Testis (tissue), 3 donors: Measurements from ENCODE around the gene RRP1. TPM values are rescaled to one million over a fixed set of nuclear protein-coding genes. Genes with fewer than 3 reads are reported as not detected.

Source experiments
- DNase-seq: peaks from one replicate; pipeline ENCODE4 v3.0.0-alpha.2; 2019
- H3K27ac ChIP-seq, 2 donors: fragments of 200-600 bp; sonication (generic); one replicate each; pipeline ENCODE4 v1.5.1; 2019
- H3K27me3 ChIP-seq: fragments of 200-600 bp; sonication (generic); one replicate; pipeline ENCODE4 v1.5.1; 2019
- H3K36me3 ChIP-seq: fragments of 200-600 bp; sonication (generic); one replicate; pipeline ENCODE4 v1.5.1; 2017; ENCODE audit warnings: low read depth; ENCODE audit errors: missing control alignments
- H3K4me1 ChIP-seq: fragments of 200-600 bp; sonication (generic); one replicate; pipeline ENCODE4 v1.5.1; 2019
- H3K4me3 ChIP-seq, 2 donors: fragments of 200-600 bp; sonication (generic); one replicate each; pipeline ENCODE4 v1.5.1; 2017 to 2019
- H3K9me3 ChIP-seq: fragments of 200-600 bp; sonication (generic); one replicate; pipeline ENCODE4 v1.5.1; 2017
- CTCF ChIP-seq, 3 experiments: fragments of 450-650 bp in 2 of 3; fragments of 200-600 bp in 1 of 3; sonication (generic) in 1 of 3; IDR thresholded peaks; one replicate each; pipeline ENCODE4 v1.5.1; 2016 to 2019; ENCODE audit warnings: antibody characterized with exemption in 3 of 3, mild to moderate bottlenecking in 2 of 3, moderate library complexity in 1 of 3
- POLR2A ChIP-seq: fragments of 450-650 bp; IDR thresholded peaks from one replicate; pipeline ENCODE4 v1.6.1; 2017; ENCODE audit warnings: antibody characterized with exemption, mild to moderate bottlenecking, moderate library complexity
- WGBS, 2 donors: methylation state at CpG; one replicate each; pipeline ENCODE4 v1.1.5; 2018; 5-methylcytosine and 5-hydroxymethylcytosine counted together
- intact Hi-C: fragments of 100-400 bp; cut with DNase I; formaldehyde crosslinking; loops from one replicate; pipeline ENCODE4 v1.15.1; 2023; ENCODE audit warnings: low total_unique reads
- polyA plus RNA-seq: library from polyadenylated mRNA; stranded (reverse); fragments of 350-450 nt; fragmentation: Illumina TruSeq; extraction: RNeasy Lipid Tissue Mini Kit (QIAGEN cat#74804); gene quantifications from one replicate; pipeline ENCODE4 v1.2.3, GENCODE V29; 2014; ENCODE audit warnings: low read depth, low replicate concordance; ENCODE audit not compliant: insufficient read depth
- total RNA-seq, 2 donors: library from RNA; depleted of rRNA; stranded (reverse); fragments of >200 nt; gene quantifications; one replicate each; pipeline ENCODE4 v1.2.3, GENCODE V29; 2016

Gene RRP1
- total and polyA plus RNA-seq, 3 donors from 2014 or later, result 21.1 to 40.2 (median 33.6) TPM

GRCh38 chr21:43813656-43813980 lies 24.2 kb downstream of the RRP1 start:
- TF ChIP-seq CTCF (IDR thresholded peaks at IDR 0.05) (no peak), POLR2A (no peak)
- 81 to 97% methylated on average over 5 of the region's 5 CpGs for WGBS, 2 donors
- Histone ChIP-seq H3K4me3 (no peak overlapping the region), H3K36me3 (no peaks in the 10 kb centered on the region), H3K4me1 (peaks cover 6% of the 10 kb centered on the region), H3K27ac (no peak overlapping the region), H3K9me3 (no peaks in the 10 kb centered on the region), H3K27me3 (no peaks in the 10 kb centered on the region)
- intact Hi-C loops, result no loop called here
- no peak for DNase-seq

GRCh38 chr21:43814215-43815106 lies 25.1 kb downstream of the RRP1 start:
- intact Hi-C loops, result no loop called here
- TF ChIP-seq CTCF (IDR thresholded peaks at IDR 0.05), result no peak
- TF ChIP-seq POLR2A, result no peak
- DNase-seq, result no peak
- Histone ChIP-seq H3K27ac (no peak overlapping the region), H3K36me3 (no peaks in the 10 kb centered on the region), H3K4me3 (no peak overlapping the region), H3K4me1 (peaks cover 6% of the 10 kb centered on the region), H3K27me3 (no peaks in the 10 kb centered on the region), H3K9me3 (no peaks in the 10 kb centered on the region)
- 75% methylated on average over 27 to 28 of the region's 28 CpGs for WGBS, 2 donors

- H3K4me1 ChIP-seq, result peaks cover 6% of the 10 kb centered on the region
- intact Hi-C loops, result no loop called here
- no peaks in the 10 kb centered on the region for H3K36me3 ChIP-seq
- no peak overlapping the region for H3K4me3 ChIP-seq
- H3K9me3 ChIP-seq, result no peaks in the 10 kb centered on the region
- TF ChIP-seq CTCF (IDR thresholded peaks at IDR 0.05) (no peak), POLR2A (no peak)
- DNase-seq, result no peak
- WGBS, 2 donors, result 25 to 35% methylated on average over 8 to 12 of the region's 27 CpGs
- H3K27ac ChIP-seq, result no peak overlapping the region
- H3K27me3 ChIP-seq, result no peaks in the 10 kb centered on the region
These were observed 25.8 kb downstream of the RRP1 start for GRCh38 chr21:43815107-43815613.

GRCh38 chr21:43815991-43816390 lies 26.6 kb downstream of the RRP1 start:
- no peaks in the 10 kb centered on the region for H3K9me3 ChIP-seq
- no peaks in the 10 kb centered on the region for H3K36me3 ChIP-seq
- H3K4me1 ChIP-seq, result peaks cover under 1% of the 10 kb centered on the region
- no peak overlapping the region for H3K4me3 ChIP-seq
- intact Hi-C loops, result no loop called here
- H3K27me3 ChIP-seq, result no peaks in the 10 kb centered on the region
- 80 to 96% methylated on average over 13 to 15 of the region's 15 CpGs for WGBS, 2 donors
- H3K27ac ChIP-seq, result no peak overlapping the region
- TF ChIP-seq POLR2A, result no peak
- TF ChIP-seq CTCF (IDR thresholded peaks at IDR 0.05), result no peak
- no peak for DNase-seq
